Transverse colon (tissue), 4 donors: ENCODE data around the gene DPYD. TPM values are rescaled to one million over a fixed set of nuclear protein-coding genes. Genes with fewer than 3 reads are reported as not detected.

Source experiments
- DNase-seq: peaks from one replicate; pipeline ENCODE4 v3.0.0-alpha.2; 2019
- H3K27ac ChIP-seq, 4 donors: fragments of 200-600 bp; sonication (generic); 2 replicates each; pipeline ENCODE4 v1.5.1; 2016 to 2018; ENCODE audit warnings: inconsistent platforms in 4 of 4
- H3K27me3 ChIP-seq: fragments of 200-600 bp; sonication (generic); 2 replicates; pipeline ENCODE4 v1.5.1; 2017; ENCODE audit warnings: inconsistent platforms
- H3K36me3 ChIP-seq, 4 donors: fragments of 200-600 bp; sonication (generic); 2 replicates each; pipeline ENCODE4 v1.5.1; 2017 to 2019; ENCODE audit warnings: inconsistent platforms in 4 of 4
- H3K4me1 ChIP-seq, 4 donors: fragments of 200-600 bp; sonication (generic); 2 replicates each; pipeline ENCODE4 v1.5.1; 2017 to 2020; ENCODE audit warnings: inconsistent platforms in 4 of 4
- H3K4me3 ChIP-seq, 4 donors: fragments of 200-600 bp; sonication (generic); 1 replicate in 1 of 4; 2 replicates in 3 of 4; pipeline versions ENCODE4 v1.5.1 to v1.6.1; 2017 to 2019; ENCODE audit warnings: inconsistent platforms in 4 of 4
- H3K9me3 ChIP-seq, 2 donors: fragments of 200-600 bp; sonication (generic); 2 replicates each; pipeline ENCODE4 v1.5.1; 2017 to 2019; ENCODE audit warnings: inconsistent platforms in 2 of 2
- CTCF ChIP-seq, 5 experiments: fragments of 200-600 bp in 3 of 5; fragments of 450-650 bp in 2 of 5; sonication (generic) in 3 of 5; IDR thresholded peaks; 1 replicate in 2 of 5; 2 replicates in 3 of 5; pipeline ENCODE4 v1.5.1; 2016 to 2017; ENCODE audit warnings: antibody characterized with exemption in 5 of 5, inconsistent platforms in 3 of 5, mild to moderate bottlenecking in 2 of 5, moderate library complexity in 1 of 5
- EP300 ChIP-seq: sonication (generic); formaldehyde crosslinking; IDR thresholded peaks from one replicate; pipeline ENCODE4 v1.6.1; 2017; ENCODE audit warnings: antibody characterized with exemption, low read depth
- POLR2A ChIP-seq: fragments of 450-650 bp; IDR thresholded peaks from one replicate; pipeline ENCODE4 v1.6.1; 2016; ENCODE audit warnings: antibody characterized with exemption, mild to moderate bottlenecking, moderate library complexity
- POLR2AphosphoS5 ChIP-seq, 3 donors: sonication (generic); formaldehyde crosslinking; IDR thresholded peaks; one replicate each; pipeline ENCODE4 v1.6.1; 2016; ENCODE audit warnings: antibody characterized with exemption in 3 of 3
- WGBS, 2 donors: methylation state at CpG; one replicate each; pipeline ENCODE4 v1.1.5; 2018; ENCODE audit warnings: low coverage in 1 of 2; 5-methylcytosine and 5-hydroxymethylcytosine counted together
- in situ Hi-C, 4 donors: fragments of 200-750 bp; cut with MboI; loops; one replicate each; pipeline versions ENCODE4 v1.15.0 to v1.15.1; 2017; ENCODE audit warnings: low sequenced_read_pairs in 3 of 4, low pct_ligation_motif_present in 1 of 4, low pct_unique_long_range_greater_than_20kb in 1 of 4
- intact Hi-C: fragments of 100-400 bp; cut with DNase I; formaldehyde crosslinking; loops from one replicate; pipeline ENCODE4 v1.15.1; 2023; ENCODE audit warnings: low total_unique reads
- total RNA-seq, 4 donors: library from RNA; depleted of rRNA; stranded (reverse); fragments of >200 nt; gene quantifications; one replicate each; pipeline ENCODE4 v1.1.0, GENCODE V29; 2016

DPYD gene
- total RNA-seq, 4 donors from 2014 or later = 11.2 to 34.8 (median 26.0) TPM

- H3K36me3 ChIP-seq = no peaks in the 10 kb centered on the region
- DNase-seq = no peak
- H3K4me3 ChIP-seq = no peak overlapping the region
- H3K9me3 ChIP-seq = no peaks in the 10 kb centered on the region
- H3K27me3 ChIP-seq = no peaks in the 10 kb centered on the region
- no peak overlapping the region for H3K27ac ChIP-seq
- no peaks in the 10 kb centered on the region for H3K4me1 ChIP-seq
- intact Hi-C loops = no loop called here
- 44 to 48% methylated on average over 2 of the region's 2 CpGs for WGBS, 2 donors
- TF ChIP-seq EP300 = no peak
- TF ChIP-seq POLR2AphosphoS5 (IDR thresholded peaks at IDR 0.05) = no peak
- TF ChIP-seq POLR2A = no peak
- no peak for TF ChIP-seq CTCF (IDR thresholded peaks at IDR 0.05)
- in situ Hi-C loops = no loop called here
Observed at GRCh38 chr1:97084546-97084945, 836.3 kb downstream of the DPYD start.

- H3K27ac ChIP-seq = no peak overlapping the region
- intact Hi-C loops (no loop called here), in situ Hi-C loops (no loop called here)
- H3K4me3 ChIP-seq = no peak overlapping the region
- no peaks in the 10 kb centered on the region for H3K27me3 ChIP-seq
- no peaks in the 10 kb centered on the region for H3K36me3 ChIP-seq
- TF ChIP-seq EP300 = no peak
- no peak for TF ChIP-seq POLR2AphosphoS5 (IDR thresholded peaks at IDR 0.05)
- TF ChIP-seq POLR2A = no peak
- no peak for TF ChIP-seq CTCF (IDR thresholded peaks at IDR 0.05)
- 54 to 59% methylated on average over 4 of the region's 4 CpGs for WGBS, 2 donors
- no peaks in the 10 kb centered on the region for H3K4me1 ChIP-seq
- DNase-seq = no peak
- no peaks in the 10 kb centered on the region for H3K9me3 ChIP-seq
Observed at GRCh38 chr1:97082160-97082848, 838.5 kb downstream of the DPYD start.

- no peak for TF ChIP-seq POLR2AphosphoS5 (IDR thresholded peaks at IDR 0.05)
- no peak for TF ChIP-seq POLR2A
- TF ChIP-seq EP300 = no peak
- no peak for TF ChIP-seq CTCF (IDR thresholded peaks at IDR 0.05)
- no peaks in the 10 kb centered on the region for H3K36me3 ChIP-seq
- in situ Hi-C loops = no loop called here
- no peaks in the 10 kb centered on the region for H3K27me3 ChIP-seq
- no peak overlapping the region for H3K4me3 ChIP-seq
- no peak overlapping the region for H3K27ac ChIP-seq
- WGBS, 2 donors = 95 to 98% methylated on average over 4 to 6 of the region's 6 CpGs
- no peak for DNase-seq
- H3K9me3 ChIP-seq = no peaks in the 10 kb centered on the region
- no peaks in the 10 kb centered on the region for H3K4me1 ChIP-seq
- intact Hi-C loops = no loop called here
Observed at GRCh38 chr1:97078872-97079271, 842.0 kb downstream of the DPYD start.

GRCh38 chr1:97077221-97077620 is 843.6 kb downstream of the DPYD start:
- Histone ChIP-seq H3K27ac (no peak overlapping the region), H3K4me1 (no peaks in the 10 kb centered on the region), H3K27me3 (no peaks in the 10 kb centered on the region), H3K9me3 (no peaks in the 10 kb centered on the region), H3K4me3 (no peak overlapping the region), H3K36me3 (no peaks in the 10 kb centered on the region)
- TF ChIP-seq EP300 = no peak
- no peak for DNase-seq
- in situ Hi-C loops (no loop called here), intact Hi-C loops (no loop called here)
- WGBS, 2 donors = 0 to 41% methylated on average over 1 to 2 of the region's 2 CpGs

GRCh38 chr1:97074771-97075170 is 846.1 kb downstream of the DPYD start:
- no peak overlapping the region for H3K27ac ChIP-seq
- H3K27me3 ChIP-seq = no peaks in the 10 kb centered on the region
- DNase-seq = no peak
- H3K36me3 ChIP-seq = no peaks in the 10 kb centered on the region
- H3K9me3 ChIP-seq = no peaks in the 10 kb centered on the region
- H3K4me1 ChIP-seq = peaks cover 0 to 9% (median 0%) of the 10 kb centered on the region in 4 donors
- intact Hi-C loops (no loop called here), in situ Hi-C loops (no loop called here)
- 69 to 82% methylated on average over 2 of the region's 2 CpGs for WGBS, 2 donors
- no peak for TF ChIP-seq POLR2AphosphoS5 (IDR thresholded peaks at IDR 0.05)
- TF ChIP-seq POLR2A = no peak
- no peak for TF ChIP-seq EP300
- no peak for TF ChIP-seq CTCF (IDR thresholded peaks at IDR 0.05)
- no peak overlapping the region for H3K4me3 ChIP-seq
